Ishikawa (cell line): ENCODE data around the gene SLU7.

Source experiments
- CREB1 ChIP-seq: IDR thresholded peaks from 2 replicates; pipeline ENCODE4 v1.6.1; 2012; ENCODE audit warnings: low read depth
- EP300 ChIP-seq: IDR thresholded peaks from 2 replicates; pipeline ENCODE4 v1.6.1; 2012; ENCODE audit warnings: borderline replicate concordance
- TF ChIP-seq, protein P1 (sequence below): IDR thresholded peaks from 2 replicates; pipeline ENCODE4 v1.6.1; 2012; ENCODE audit warnings: low read depth, mild to moderate bottlenecking

DNA sequence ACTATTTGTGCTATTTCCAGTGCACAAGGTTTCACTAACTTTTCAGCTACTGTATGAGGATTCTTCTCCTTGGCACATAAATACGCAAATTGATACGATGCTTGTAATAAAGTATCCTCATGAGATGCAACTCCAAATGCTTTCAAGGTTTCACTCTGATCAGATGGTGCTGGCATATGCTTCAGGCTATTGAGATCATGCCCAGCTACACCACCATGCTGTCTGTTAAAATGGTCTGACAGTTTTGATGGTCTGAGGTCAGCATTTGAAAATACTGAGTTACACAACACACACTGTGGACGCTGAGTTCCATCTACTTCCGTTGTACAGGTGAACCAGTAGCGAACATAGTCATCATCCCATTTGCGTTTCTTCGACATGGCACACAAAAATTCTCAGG is 23.8 kb downstream of the SLU7 start:
- TF ChIP-seq EP300 (no peak), CREB1 (no peak)
- TF ChIP-seq, protein P1, sequence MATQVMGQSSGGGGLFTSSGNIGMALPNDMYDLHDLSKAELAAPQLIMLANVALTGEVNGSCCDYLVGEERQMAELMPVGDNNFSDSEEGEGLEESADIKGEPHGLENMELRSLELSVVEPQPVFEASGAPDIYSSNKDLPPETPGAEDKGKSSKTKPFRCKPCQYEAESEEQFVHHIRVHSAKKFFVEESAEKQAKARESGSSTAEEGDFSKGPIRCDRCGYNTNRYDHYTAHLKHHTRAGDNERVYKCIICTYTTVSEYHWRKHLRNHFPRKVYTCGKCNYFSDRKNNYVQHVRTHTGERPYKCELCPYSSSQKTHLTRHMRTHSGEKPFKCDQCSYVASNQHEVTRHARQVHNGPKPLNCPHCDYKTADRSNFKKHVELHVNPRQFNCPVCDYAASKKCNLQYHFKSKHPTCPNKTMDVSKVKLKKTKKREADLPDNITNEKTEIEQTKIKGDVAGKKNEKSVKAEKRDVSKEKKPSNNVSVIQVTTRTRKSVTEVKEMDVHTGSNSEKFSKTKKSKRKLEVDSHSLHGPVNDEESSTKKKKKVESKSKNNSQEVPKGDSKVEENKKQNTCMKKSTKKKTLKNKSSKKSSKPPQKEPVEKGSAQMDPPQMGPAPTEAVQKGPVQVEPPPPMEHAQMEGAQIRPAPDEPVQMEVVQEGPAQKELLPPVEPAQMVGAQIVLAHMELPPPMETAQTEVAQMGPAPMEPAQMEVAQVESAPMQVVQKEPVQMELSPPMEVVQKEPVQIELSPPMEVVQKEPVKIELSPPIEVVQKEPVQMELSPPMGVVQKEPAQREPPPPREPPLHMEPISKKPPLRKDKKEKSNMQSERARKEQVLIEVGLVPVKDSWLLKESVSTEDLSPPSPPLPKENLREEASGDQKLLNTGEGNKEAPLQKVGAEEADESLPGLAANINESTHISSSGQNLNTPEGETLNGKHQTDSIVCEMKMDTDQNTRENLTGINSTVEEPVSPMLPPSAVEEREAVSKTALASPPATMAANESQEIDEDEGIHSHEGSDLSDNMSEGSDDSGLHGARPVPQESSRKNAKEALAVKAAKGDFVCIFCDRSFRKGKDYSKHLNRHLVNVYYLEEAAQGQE, result no peak
